H1 (cell line): ENCODE results near the gene CD164L2. TPM values are rescaled to one million over a fixed set of nuclear protein-coding genes. Genes with fewer than 3 reads are reported as not detected.

Experiments
- ATF2 ChIP-seq: IDR thresholded peaks from 2 replicates; pipeline ENCODE4 v1.6.1; 2012; ENCODE audit warnings: low read length, inconsistent platforms
- POLR2A ChIP-seq, 2 experiments: IDR thresholded peaks; 1 replicate in 1 of 2; 2 replicates in 1 of 2; pipeline ENCODE4 v1.6.1; 2011; ENCODE audit warnings: low read depth in 2 of 2, low read length in 2 of 2, mild to moderate bottlenecking in 2 of 2; ENCODE audit errors: control extremely low read depth in 1 of 2
- polyA plus RNA-seq, 7 experiments: library from polyadenylated mRNA; depleted of rRNA in 3 of 7; stranded (reverse) in 5 of 7; unstranded in 2 of 7; fragments of >200 nt in 5 of 7; fragments of 200-250 nt in 2 of 7; gene quantifications; 1 replicate in 5 of 7; 2 replicates in 1 of 7; 4 replicates in 1 of 7; pipeline versions ENCODE4 v1.2.1 to v1.2.3, GENCODE V29; 2011 to 2013; ENCODE audit warnings: missing spikeins in 2 of 7, mixed read lengths in 2 of 7
- total RNA-seq: library from RNA; stranded (reverse); fragmentation: NEBNext Ultra II Directional; extraction: Animal tissue kit (Norgen Biotek cat#: 25700); gene quantifications from 2 replicates; pipeline ENCODE4 v1.2.1, GENCODE V29; 2021
- TF ChIP-seq, protein P1 (sequence below), 3 experiments: IDR thresholded peaks; 1 replicate in 2 of 3; 2 replicates in 1 of 3; pipeline versions ENCODE4 v1.5.1 to v1.6.1; 2011; ENCODE audit warnings: low read length in 3 of 3, mild to moderate bottlenecking in 3 of 3, inconsistent platforms in 2 of 3, low read depth in 1 of 3, moderate library complexity in 1 of 3; ENCODE audit not compliant: insufficient read depth in 1 of 3; ENCODE audit errors: control extremely low read depth in 1 of 3

The CD164L2 gene
- total and polyA plus RNA-seq, 2 of the 8 experiments (the other 6 are each of a cell fraction or from before 2014, with no cell fraction given) = 3.3 TPM

DNA sequence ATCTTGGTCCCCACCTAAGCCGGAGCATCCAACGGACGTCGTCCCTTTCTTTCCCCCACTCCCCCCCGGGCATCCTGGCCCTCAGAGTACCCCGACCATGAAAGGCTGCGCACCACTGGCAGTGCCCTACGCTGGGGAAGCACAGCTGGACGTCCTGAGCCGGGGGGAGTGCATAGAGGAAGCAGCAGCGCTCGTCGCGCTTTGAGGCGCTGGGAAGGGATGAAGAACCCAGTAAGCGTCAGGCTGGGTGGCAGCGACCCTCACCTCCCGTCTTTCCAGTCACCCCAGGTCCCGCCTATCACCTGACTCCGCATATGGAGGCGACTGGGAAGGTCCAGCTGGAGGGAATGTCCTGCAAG, 22.1 kb downstream of the CD164L2 start (continued):
- TF ChIP-seq, protein P1, sequence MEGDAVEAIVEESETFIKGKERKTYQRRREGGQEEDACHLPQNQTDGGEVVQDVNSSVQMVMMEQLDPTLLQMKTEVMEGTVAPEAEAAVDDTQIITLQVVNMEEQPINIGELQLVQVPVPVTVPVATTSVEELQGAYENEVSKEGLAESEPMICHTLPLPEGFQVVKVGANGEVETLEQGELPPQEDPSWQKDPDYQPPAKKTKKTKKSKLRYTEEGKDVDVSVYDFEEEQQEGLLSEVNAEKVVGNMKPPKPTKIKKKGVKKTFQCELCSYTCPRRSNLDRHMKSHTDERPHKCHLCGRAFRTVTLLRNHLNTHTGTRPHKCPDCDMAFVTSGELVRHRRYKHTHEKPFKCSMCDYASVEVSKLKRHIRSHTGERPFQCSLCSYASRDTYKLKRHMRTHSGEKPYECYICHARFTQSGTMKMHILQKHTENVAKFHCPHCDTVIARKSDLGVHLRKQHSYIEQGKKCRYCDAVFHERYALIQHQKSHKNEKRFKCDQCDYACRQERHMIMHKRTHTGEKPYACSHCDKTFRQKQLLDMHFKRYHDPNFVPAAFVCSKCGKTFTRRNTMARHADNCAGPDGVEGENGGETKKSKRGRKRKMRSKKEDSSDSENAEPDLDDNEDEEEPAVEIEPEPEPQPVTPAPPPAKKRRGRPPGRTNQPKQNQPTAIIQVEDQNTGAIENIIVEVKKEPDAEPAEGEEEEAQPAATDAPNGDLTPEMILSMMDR (IDR thresholded peaks at IDR 0.05; ENCODE audit: control extremely low read depth in 1 of 3, insufficient read depth in 1 of 3, low read depth in 1 of 3, low read length in 3 of 3) = no peak
- TF ChIP-seq POLR2A (IDR thresholded peaks at IDR 0.05; ENCODE audit: control extremely low read depth in 1 of 2, low read depth in 2 of 2, low read length in 2 of 2) (no peak), ATF2 (no peak)
